Panc1 (cell line): ENCODE results near the gene AACS. TPM values are rescaled to one million over a fixed set of nuclear protein-coding genes. Genes with fewer than 3 reads are reported as not detected.

Source experiments
- ATAC-seq: fragments of 200-7000 bp; cut with Tn5 transposase; 2 replicates; pipeline ENCODE4 v1.9.1; 2020; ENCODE audit warnings: mild to moderate bottlenecking, moderate library complexity
- BruUV-seq: library from RNA; stranded (reverse); fragments of 400-500 nt; replicated peaks from 2 replicates; lab custom pipeline; 2021; lab: Mats Ljungman, UMichigan
- CTCF ChIA-PET: fragments of 300-600 bp; sonication (Branson Sonifier 250); formaldehyde crosslinking; loops from one replicate; lab custom pipeline; 2022; ENCODE audit warnings: antibody characterized with exemption; lab: Charles Lee
- POLR2A ChIA-PET: fragments of 300-600 bp; sonication (Branson Sonifier 250); formaldehyde crosslinking; loops from one replicate; lab custom pipeline; 2022; ENCODE audit warnings: antibody characterized with exemption; lab: Charles Lee
- DNase-seq: peaks from one replicate; pipeline ENCODE4 v3.0.0-alpha.2; 2010; ENCODE audit warnings: low read depth, low spot score
- H3K27ac ChIP-seq: 2 replicates; pipeline ENCODE4 v1.5.1; 2011; ENCODE audit warnings: mild to moderate bottlenecking, low read length, inconsistent platforms
- H3K27me3 ChIP-seq: fragments of 200-500 bp; sonication (Bioruptor generic); 2 replicates; pipeline ENCODE4 v1.6.0; 2014; ENCODE audit warnings: low read length, inconsistent platforms; ENCODE audit not compliant: control insufficient read depth, insufficient read depth
- H3K36me3 ChIP-seq: fragments of 200-500 bp; sonication (Bioruptor generic); 2 replicates; pipeline ENCODE4 v1.5.1; 2014; ENCODE audit warnings: inconsistent platforms, mild to moderate bottlenecking, low read length, moderate library complexity; ENCODE audit not compliant: control insufficient read depth, insufficient read depth
- H3K4me1 ChIP-seq: 2 replicates; pipeline ENCODE4 v1.5.1; 2011; ENCODE audit warnings: inconsistent platforms, mild to moderate bottlenecking, low read length, moderate library complexity; ENCODE audit not compliant: control insufficient read depth, insufficient read depth
- H3K4me3 ChIP-seq, 2 experiments: 2 replicates each; pipeline ENCODE4 v1.5.1; 2011 to 2012; ENCODE audit warnings: low read depth in 2 of 2, low read length in 2 of 2, mild to moderate bottlenecking in 2 of 2, inconsistent platforms in 1 of 2, moderate library complexity in 1 of 2
- H3K9me3 ChIP-seq: fragments of 200-500 bp; sonication (Bioruptor generic); 2 replicates; pipeline ENCODE4 v1.5.1; 2014; ENCODE audit warnings: low read depth, mild to moderate bottlenecking, inconsistent platforms, low read length, moderate library complexity; ENCODE audit not compliant: control insufficient read depth, insufficient read depth
- CTCF ChIP-seq: fragments of 450-650 bp; IDR thresholded peaks from 2 replicates; pipeline ENCODE4 v1.5.1; 2017; ENCODE audit warnings: mild to moderate bottlenecking
- POLR2AphosphoS5 ChIP-seq: IDR thresholded peaks from 2 replicates; pipeline ENCODE4 v1.6.1; 2012; ENCODE audit warnings: mild to moderate bottlenecking, low read depth, low read length, moderate library complexity
- REST ChIP-seq, 2 experiments: IDR thresholded peaks; 2 replicates each; pipeline ENCODE4 v1.6.1; 2011 to 2012; ENCODE audit warnings: low read depth in 2 of 2, control low read depth in 1 of 2, low read length in 1 of 2, mild to moderate bottlenecking in 1 of 2, moderate library complexity in 1 of 2; ENCODE audit not compliant: insufficient read depth in 1 of 2
- SIN3A ChIP-seq: IDR thresholded peaks from 2 replicates; pipeline ENCODE4 v1.6.1; 2012; ENCODE audit warnings: low read depth, mild to moderate bottlenecking, low read length, moderate library complexity, borderline replicate concordance; ENCODE audit not compliant: insufficient read depth
- TCF7L2 ChIP-seq: IDR thresholded peaks from 2 replicates; pipeline ENCODE4 v1.6.1; 2011; ENCODE audit warnings: mild to moderate bottlenecking, low read depth, low read length, inconsistent platforms
- in situ Hi-C: cut with HindIII; loops from 2 replicates; pipeline ENCODE4 v1.10.0; 2016; ENCODE audit warnings: low sequenced_read_pairs, low pct_unique_long_range_greater_than_20kb
- intact Hi-C: fragments of 100-400 bp; cut with micrococcal nuclease; formaldehyde crosslinking; loops from one replicate; pipeline ENCODE4 v1.10.0; 2022; ENCODE audit not compliant: unreplicated experiment
- total RNA-seq: library from RNA; stranded (reverse); gene quantifications from one replicate; pipeline ENCODE4 v1.2.1, GENCODE V29; 2021; ENCODE audit not compliant: unreplicated experiment

The AACS gene
- total RNA-seq, 1 experiment from 2014 or later: 34.7 TPM

GRCh38 chr12:125015680-125016310 lies 49.4 kb upstream of the AACS start:
- POLR2A ChIA-PET: no interaction called here
- Histone ChIP-seq H3K27ac (no peak overlapping the region), H3K9me3 (no peaks in the 10 kb centered on the region), H3K4me3 (no peak overlapping the region), H3K4me1 (no peaks in the 10 kb centered on the region), H3K27me3 (no peaks in the 10 kb centered on the region), H3K36me3 (no peaks in the 10 kb centered on the region)
- in situ Hi-C loops: no loop called here
- ATAC-seq: no peak
- TF ChIP-seq POLR2AphosphoS5: no peak
- TF ChIP-seq CTCF: no peak
- no peak for TF ChIP-seq SIN3A
- no peak for TF ChIP-seq REST (IDR thresholded peaks at IDR 0.05; ENCODE audit: insufficient read depth in 1 of 2, low read depth in 2 of 2, low read length in 1 of 2)
- no peak for TF ChIP-seq TCF7L2
- no peak for DNase-seq
- CTCF ChIA-PET: interaction anchor here (0.6 kb wide), 1 partner anchor 24 kb away, joined by 5 read pairs; no protein-coding TSS in a partner anchor
- no TSS peak for BruUV-seq
- intact Hi-C loops: no loop called here

- H3K36me3 ChIP-seq: no peaks in the 10 kb centered on the region
- intact Hi-C loops (no loop called here), in situ Hi-C loops (no loop called here)
- no TSS peak for BruUV-seq
- no peak overlapping the region for H3K4me3 ChIP-seq
- no peak for TF ChIP-seq TCF7L2
- TF ChIP-seq POLR2AphosphoS5: no peak
- no peak for TF ChIP-seq CTCF
- POLR2A ChIA-PET: interaction anchor here (0.6 kb wide), 1 partner anchor 14 kb away, joined by 10 read pairs; no protein-coding TSS in a partner anchor
- ATAC-seq (no peak), DNase-seq (no peak)
- H3K4me1 ChIP-seq: no peaks in the 10 kb centered on the region
- no peaks in the 10 kb centered on the region for H3K9me3 ChIP-seq
- no peak overlapping the region for H3K27ac ChIP-seq
- no peaks in the 10 kb centered on the region for H3K27me3 ChIP-seq
- CTCF ChIA-PET: no interaction called here
Observed at GRCh38 chr12:125017801-125018200, 47.4 kb upstream of the AACS start.
